ENCODE data around the gene RAD51B. TPM values are rescaled to one million over a fixed set of nuclear protein-coding genes. Genes with fewer than 3 reads are reported as not detected.

The RAD51B gene
- total RNA-seq, 6 experiments from 2014 or later: 2.7 to 5.8 (median 4.3) TPM

DNA sequence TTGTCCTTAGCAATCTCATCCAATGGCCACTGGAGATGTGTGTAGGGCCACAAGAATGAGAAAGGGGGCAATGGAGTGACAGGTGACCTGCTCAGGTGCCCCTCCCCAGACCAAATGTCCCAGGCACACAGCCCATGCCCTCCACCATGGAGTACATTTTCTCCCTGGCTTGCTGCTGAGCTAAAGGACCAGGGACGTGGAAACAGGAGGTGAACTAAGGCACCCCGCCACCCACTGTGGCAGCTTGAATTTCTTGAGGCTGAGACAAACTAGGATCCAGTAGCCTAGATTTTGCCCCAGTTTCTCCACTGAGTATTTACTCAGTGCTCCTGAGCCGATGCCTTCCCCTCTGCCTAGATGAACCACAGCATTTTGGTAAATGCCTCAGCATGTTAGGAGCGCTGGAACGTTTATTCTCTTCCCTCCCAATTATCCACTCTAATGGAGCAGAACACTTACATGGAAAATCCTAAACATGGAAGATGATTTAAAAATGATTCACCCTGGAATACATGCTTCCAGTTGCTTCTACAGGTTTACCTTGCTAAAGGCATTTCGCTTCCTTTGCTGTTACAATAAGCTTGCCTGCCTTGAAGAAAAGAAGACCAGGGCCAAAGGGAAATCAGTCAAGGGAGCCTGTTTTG, 775.3 kb downstream of the RAD51B start:
- ATAC-seq (no peak), DNase-seq (peak in 1 of 3 donors; percentile 30)
- no peaks in the 10 kb centered on the region for H3K27me3 ChIP-seq
- no peak for TF ChIP-seq POLR2A (IDR thresholded peaks at IDR 0.05)
- TF ChIP-seq, protein P1, sequence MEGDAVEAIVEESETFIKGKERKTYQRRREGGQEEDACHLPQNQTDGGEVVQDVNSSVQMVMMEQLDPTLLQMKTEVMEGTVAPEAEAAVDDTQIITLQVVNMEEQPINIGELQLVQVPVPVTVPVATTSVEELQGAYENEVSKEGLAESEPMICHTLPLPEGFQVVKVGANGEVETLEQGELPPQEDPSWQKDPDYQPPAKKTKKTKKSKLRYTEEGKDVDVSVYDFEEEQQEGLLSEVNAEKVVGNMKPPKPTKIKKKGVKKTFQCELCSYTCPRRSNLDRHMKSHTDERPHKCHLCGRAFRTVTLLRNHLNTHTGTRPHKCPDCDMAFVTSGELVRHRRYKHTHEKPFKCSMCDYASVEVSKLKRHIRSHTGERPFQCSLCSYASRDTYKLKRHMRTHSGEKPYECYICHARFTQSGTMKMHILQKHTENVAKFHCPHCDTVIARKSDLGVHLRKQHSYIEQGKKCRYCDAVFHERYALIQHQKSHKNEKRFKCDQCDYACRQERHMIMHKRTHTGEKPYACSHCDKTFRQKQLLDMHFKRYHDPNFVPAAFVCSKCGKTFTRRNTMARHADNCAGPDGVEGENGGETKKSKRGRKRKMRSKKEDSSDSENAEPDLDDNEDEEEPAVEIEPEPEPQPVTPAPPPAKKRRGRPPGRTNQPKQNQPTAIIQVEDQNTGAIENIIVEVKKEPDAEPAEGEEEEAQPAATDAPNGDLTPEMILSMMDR (IDR thresholded peaks at IDR 0.05): no peak
- 79% methylated on average over 4 of the region's 6 CpGs for WGBS (ENCODE audit: insufficient coverage, low coverage, low lambda C conversion rate, missing lambda C conversion rate)
- H3K27ac ChIP-seq: no peak overlapping the region
- no peaks in the 10 kb centered on the region for H3K9me3 ChIP-seq
- intact Hi-C loops (cut with DNase I): no loop called here
- no peak overlapping the region for H3K4me3 ChIP-seq
- no peaks in the 10 kb centered on the region for H3K36me3 ChIP-seq
- H3K4me1 ChIP-seq: no peaks in the 10 kb centered on the region

DNA sequence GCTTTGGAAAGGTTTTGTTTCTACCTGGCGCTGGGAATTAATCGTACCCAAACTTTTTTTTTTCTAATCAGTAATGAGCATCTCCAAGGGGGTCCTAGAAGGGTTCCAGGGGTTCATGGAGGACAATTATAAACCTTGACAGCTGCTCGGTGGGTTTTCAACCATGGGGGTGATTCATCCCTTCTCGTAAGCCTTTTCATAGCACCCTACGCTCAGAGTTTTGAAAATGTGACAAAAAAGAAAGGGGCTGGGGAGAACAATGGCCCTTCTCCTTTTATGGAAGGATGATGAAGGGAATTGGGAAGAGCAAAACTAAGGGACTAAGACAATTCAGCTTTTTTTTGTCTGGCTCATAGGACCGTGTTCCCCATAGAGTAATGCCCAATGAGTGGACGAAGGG, 776.6 kb downstream of the RAD51B start:
- no peaks in the 10 kb centered on the region for H3K4me1 ChIP-seq
- 75% methylated on average over 7 of the region's 7 CpGs for WGBS (ENCODE audit: insufficient coverage, low coverage, low lambda C conversion rate, missing lambda C conversion rate)
- ATAC-seq: no peak
- no peak for TF ChIP-seq POLR2A (IDR thresholded peaks at IDR 0.05)
- TF ChIP-seq, protein P1 (IDR thresholded peaks at IDR 0.05): no peak
- no peaks in the 10 kb centered on the region for H3K36me3 ChIP-seq
- H3K27me3 ChIP-seq: no peaks in the 10 kb centered on the region
- intact Hi-C loops (cut with DNase I): no loop called here
- H3K4me3 ChIP-seq: no peak overlapping the region
- H3K27ac ChIP-seq: no peak overlapping the region
- no peak for DNase-seq
- H3K9me3 ChIP-seq: no peaks in the 10 kb centered on the region

DNA sequence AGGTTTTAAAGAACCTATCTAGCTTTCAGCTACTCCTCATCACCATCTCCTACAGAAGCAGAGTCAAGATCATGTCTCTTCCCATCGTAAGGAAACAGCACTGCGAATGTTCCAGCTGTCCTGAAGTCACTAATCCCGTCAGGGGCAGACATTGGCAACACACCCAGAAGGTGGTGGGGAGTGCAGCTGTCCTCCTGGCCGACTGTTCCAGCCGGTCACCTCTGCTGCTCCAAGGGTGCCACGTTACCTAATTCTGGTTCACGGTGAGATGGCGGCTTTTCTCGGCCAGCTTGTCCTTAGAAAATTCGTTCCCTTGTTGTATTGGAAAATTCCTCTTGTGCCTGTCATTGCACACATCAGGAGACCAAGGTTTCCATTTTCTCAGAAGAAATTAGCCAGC, 777.1 kb downstream of the RAD51B start:
- no peak for ATAC-seq
- TF ChIP-seq, protein P1 (IDR thresholded peaks at IDR 0.05): no peak
- TF ChIP-seq POLR2A (IDR thresholded peaks at IDR 0.05): no peak
- whole genome bisulfite sequencing (ENCODE audit: insufficient coverage, low coverage, low lambda C conversion rate, missing lambda C conversion rate): 61% methylated on average over 3 of the region's 10 CpGs
- Histone ChIP-seq H3K4me1 (no peaks in the 10 kb centered on the region), H3K9me3 (no peaks in the 10 kb centered on the region), H3K27ac (no peak overlapping the region), H3K36me3 (no peaks in the 10 kb centered on the region), H3K27me3 (no peaks in the 10 kb centered on the region), H3K4me3 (no peak overlapping the region)
- intact Hi-C loops (cut with DNase I): no loop called here
- peak in 1 of 3 donors; percentile 44 for DNase-seq

DNA sequence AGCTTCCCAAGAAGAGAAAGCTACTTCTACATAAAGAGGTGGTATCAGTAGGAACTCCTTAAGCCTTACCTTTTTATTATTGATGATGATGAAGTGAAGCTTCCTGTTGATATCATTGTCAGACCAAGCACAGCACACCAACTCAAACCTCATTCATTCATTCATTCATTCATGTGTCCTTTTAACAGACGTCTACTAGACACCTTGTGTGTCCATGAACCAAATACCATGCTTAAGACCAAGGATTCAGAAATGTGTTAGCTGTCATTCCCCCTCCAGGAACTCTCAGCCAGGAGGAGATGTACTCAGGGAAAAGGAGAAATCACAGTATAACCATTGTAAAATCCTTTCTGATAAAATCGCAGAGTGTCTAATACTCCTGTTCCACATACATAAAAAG, 778.5 kb downstream of the RAD51B start:
- ATAC-seq (no peak), DNase-seq (no peak)
- H3K36me3 ChIP-seq: no peaks in the 10 kb centered on the region
- intact Hi-C loops (cut with DNase I): no loop called here
- H3K27me3 ChIP-seq: no peaks in the 10 kb centered on the region
- H3K27ac ChIP-seq: peak overlapping the region; percentile 46 to 87 (median 68)
- H3K4me1 ChIP-seq: no peaks in the 10 kb centered on the region
- no peaks in the 10 kb centered on the region for H3K9me3 ChIP-seq
- TF ChIP-seq, protein P1 (IDR thresholded peaks at IDR 0.05): no peak
- no peak for TF ChIP-seq POLR2A (IDR thresholded peaks at IDR 0.05)
- WGBS (ENCODE audit: insufficient coverage, low coverage, low lambda C conversion rate, missing lambda C conversion rate): 72% methylated on average over 2 of the region's 2 CpGs
- no peak overlapping the region for H3K4me3 ChIP-seq
